C4-2B (cell line): ENCODE measurements around the gene PCARE.

Experiments used
- CTCF ChIP-seq: fragments of 450-650 bp; conservative IDR thresholded peaks from 2 replicates; pipeline ENCODE4 v1.5.1; 2017; ENCODE audit warnings: mild to moderate bottlenecking
- ZFX ChIP-seq: fragments of 450-650 bp; IDR thresholded peaks from 2 replicates; pipeline ENCODE4 v1.6.1; 2017

DNA sequence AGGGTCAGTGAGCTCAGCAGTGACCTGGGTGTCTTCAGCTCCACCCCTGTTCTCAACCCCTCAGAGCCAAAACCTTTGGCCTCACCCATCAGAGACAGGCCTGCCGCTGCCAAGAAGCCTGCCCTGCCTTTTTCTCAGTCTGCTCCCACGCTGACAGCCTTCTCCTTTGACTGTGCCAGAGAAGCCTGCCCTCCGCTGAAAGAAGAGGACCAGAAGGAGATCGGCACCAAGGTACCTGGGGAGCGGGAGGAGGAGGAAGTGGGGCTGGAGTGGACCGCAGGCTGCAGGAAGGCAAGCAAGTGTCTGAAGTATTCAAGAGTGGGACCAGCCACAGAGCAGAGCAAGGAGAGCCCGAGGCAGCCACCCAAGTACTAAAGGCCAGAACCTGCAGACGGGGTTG is 60.0 kb downstream of the PCARE start:
- TF ChIP-seq CTCF: no peak
- TF ChIP-seq ZFX: no peak
